ENCODE data around the gene PER1. TPM values are rescaled to one million over a fixed set of nuclear protein-coding genes. Genes with fewer than 3 reads are reported as not detected.

The PER1 gene
- total RNA-seq, 1 experiment from 2014 or later, result 36.5 TPM

GRCh38 chr17:8137645-8138373, 14.4 kb downstream of the PER1 start:
- H3K79me1 ChIP-seq (ENCODE audit: insufficient read depth, low read depth, low read length, poor library complexity, severe bottlenecking), result no peaks in the 10 kb centered on the region
- H2BK15ac ChIP-seq (ENCODE audit: low read depth, low read length), result no peak overlapping the region
- no peak overlapping the region for H4K8ac ChIP-seq (replicated peaks; ENCODE audit: insufficient read length, low read depth, low read length)
- no peak overlapping the region for H3K4me3 Mint-ChIP-seq
- no peaks in the 10 kb centered on the region for H3K9me3 ChIP-seq (ENCODE audit: control insufficient read depth, low read depth, low read length)
- no peaks in the 10 kb centered on the region for H3K27me3 ChIP-seq (ENCODE audit: insufficient read depth, low read length)
- H2BK5ac ChIP-seq (ENCODE audit: insufficient read length, low read length), result no peak overlapping the region
- no peaks in the 10 kb centered on the region for H3K79me2 ChIP-seq (ENCODE audit: insufficient read depth, low read length)
- H3K14ac ChIP-seq (ENCODE audit: insufficient read depth, low read length), result no peak overlapping the region
- no peak overlapping the region for H3K27ac Mint-ChIP-seq
- peak; percentile 32 for DNase-seq
- peaks cover 6 to 29% (median 20%) of the 10 kb centered on the region in 3 experiments; a peak in 6 of 7 replicates for H3K36me3 Mint-ChIP-seq (ENCODE audit: insufficient read depth in 1 of 3, low read depth in 3 of 3)
- H2BK20ac ChIP-seq (ENCODE audit: low read depth, low read length, poor library complexity, severe bottlenecking), result no peak overlapping the region
- no peak for TF ChIP-seq CTCF (conservative IDR thresholded peaks at IDR 0.05)
- H3K23ac ChIP-seq (ENCODE audit: insufficient read length, low read depth, low read length), result no peak overlapping the region
- no peak overlapping the region for H2BK12ac ChIP-seq (ENCODE audit: insufficient read length, low read depth, low read length)
- no peaks in the 10 kb centered on the region for H3K9me3 Mint-ChIP-seq
- H3K18ac ChIP-seq (ENCODE audit: insufficient read length, low read depth, low read length), result no peak overlapping the region
- no peak overlapping the region for H3K56ac ChIP-seq (ENCODE audit: insufficient read length, low read depth, low read length)
- no CpG with 5 or more reads among the region's 21 CpGs for WGBS (ENCODE audit: extremely low coverage, insufficient read length, low lambda C conversion rate)
- H3K4me1 Mint-ChIP-seq, result peaks cover 6 to 20% of the 10 kb centered on the region in 2 experiments
- H3K4me2 ChIP-seq (ENCODE audit: insufficient read depth, insufficient read length, low read length), result peak overlapping the region; percentile 60
- H2AFZ ChIP-seq (ENCODE audit: low read length), result peak overlapping the region; percentile 87
- no peak overlapping the region for H3T11ph ChIP-seq (ENCODE audit: low read length)
- no peaks in the 10 kb centered on the region for H3K4me1 ChIP-seq (ENCODE audit: insufficient read depth, low read length)
- no peak overlapping the region for H4K91ac ChIP-seq (ENCODE audit: insufficient read length, low read depth, low read length)
- H3K27me3 Mint-ChIP-seq (ENCODE audit: low read depth), result peaks cover 6% of the 10 kb centered on the region
- no peak overlapping the region for H2BK120ac ChIP-seq (ENCODE audit: low read depth, low read length, poor library complexity, severe bottlenecking)
- H4K5ac ChIP-seq (ENCODE audit: insufficient read length, low read depth, low read length), result no peak overlapping the region
- no peak overlapping the region for H2AK5ac ChIP-seq (ENCODE audit: insufficient read length, low read length)
- H3K27ac ChIP-seq (ENCODE audit: insufficient read length, low read depth, low read length), result no peak overlapping the region
- H4K20me1 ChIP-seq (ENCODE audit: control insufficient read depth, insufficient read depth, insufficient read length), result no peaks in the 10 kb centered on the region
- H3K4ac ChIP-seq (ENCODE audit: low read depth, low read length), result no peak overlapping the region
- H3K23me2 ChIP-seq (ENCODE audit: insufficient read length, low read depth, low read length, poor library complexity, severe bottlenecking), result peaks cover 8% of the 10 kb centered on the region
- H3K9ac ChIP-seq (ENCODE audit: extremely low read depth, insufficient read length, low read length), result peak overlapping the region; percentile 37
